PC-9 (cell line): ENCODE data around the gene DHTKD1.

Source experiments
- EZH2 ChIP-seq: fragments of 200-600 bp; sonication (generic); IDR thresholded peaks from 2 replicates; pipeline ENCODE4 v1.8.0; 2017; ENCODE audit warnings: antibody characterized with exemption, low read depth
- TF ChIP-seq, protein P1 (sequence below): fragments of 200-600 bp; sonication (generic); conservative IDR thresholded peaks from 2 replicates; pipeline ENCODE4 v1.6.1; 2017; ENCODE audit warnings: mixed run types, antibody characterized with exemption, mild to moderate bottlenecking, moderate library complexity

DNA sequence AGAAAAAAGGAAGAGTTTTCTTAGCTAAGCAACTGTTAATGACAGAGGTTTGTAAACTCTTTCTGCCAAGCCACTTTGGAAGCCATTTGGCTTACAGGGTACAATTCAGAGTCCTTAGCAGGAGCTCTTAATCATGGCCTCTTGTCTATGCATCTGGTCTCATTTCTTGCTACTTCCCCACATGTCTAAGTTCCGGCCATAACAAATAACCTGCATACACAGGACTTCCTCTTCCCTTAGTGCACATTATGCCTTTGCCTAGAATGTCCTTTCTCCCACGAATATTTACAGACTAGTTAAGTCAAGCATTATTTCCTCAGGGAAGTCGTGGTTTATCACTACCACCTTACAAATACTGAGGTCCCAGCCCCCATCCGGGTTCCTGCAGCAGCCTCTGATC is 17.5 kb upstream of the DHTKD1 start:
- TF ChIP-seq, protein P1, sequence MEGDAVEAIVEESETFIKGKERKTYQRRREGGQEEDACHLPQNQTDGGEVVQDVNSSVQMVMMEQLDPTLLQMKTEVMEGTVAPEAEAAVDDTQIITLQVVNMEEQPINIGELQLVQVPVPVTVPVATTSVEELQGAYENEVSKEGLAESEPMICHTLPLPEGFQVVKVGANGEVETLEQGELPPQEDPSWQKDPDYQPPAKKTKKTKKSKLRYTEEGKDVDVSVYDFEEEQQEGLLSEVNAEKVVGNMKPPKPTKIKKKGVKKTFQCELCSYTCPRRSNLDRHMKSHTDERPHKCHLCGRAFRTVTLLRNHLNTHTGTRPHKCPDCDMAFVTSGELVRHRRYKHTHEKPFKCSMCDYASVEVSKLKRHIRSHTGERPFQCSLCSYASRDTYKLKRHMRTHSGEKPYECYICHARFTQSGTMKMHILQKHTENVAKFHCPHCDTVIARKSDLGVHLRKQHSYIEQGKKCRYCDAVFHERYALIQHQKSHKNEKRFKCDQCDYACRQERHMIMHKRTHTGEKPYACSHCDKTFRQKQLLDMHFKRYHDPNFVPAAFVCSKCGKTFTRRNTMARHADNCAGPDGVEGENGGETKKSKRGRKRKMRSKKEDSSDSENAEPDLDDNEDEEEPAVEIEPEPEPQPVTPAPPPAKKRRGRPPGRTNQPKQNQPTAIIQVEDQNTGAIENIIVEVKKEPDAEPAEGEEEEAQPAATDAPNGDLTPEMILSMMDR, result no peak
- no peak for TF ChIP-seq EZH2
